NCI-H446 treated with DMSO at 0.1 percent for 48 hours (cell line): ENCODE data around the gene DYRK1A.

Experiments
- DNase-seq: peaks from one replicate; lab custom pipeline; 2025; lab: John Stamatoyannopoulos, UW

Gene DYRK1A

GRCh38 chr21:37566790-37567615 lies 200.4 kb downstream of the DYRK1A start:
- DNase-seq, result no peak

- DNase-seq, result no peak
These were observed 201.8 kb downstream of the DYRK1A start for GRCh38 chr21:37568415-37568814.

- DNase-seq, result no peak
These were observed 202.3 kb downstream of the DYRK1A start for GRCh38 chr21:37568916-37569315.

- DNase-seq, result no peak
These were observed 204.9 kb downstream of the DYRK1A start for GRCh38 chr21:37571442-37571841.

- DNase-seq, result no peak
These were observed 207.7 kb downstream of the DYRK1A start for GRCh38 chr21:37574316-37574715.

GRCh38 chr21:37574751-37575150 lies 208.2 kb downstream of the DYRK1A start:
- DNase-seq, result no peak

- no peak for DNase-seq
These were observed 209.0 kb downstream of the DYRK1A start for GRCh38 chr21:37575580-37575979.
